HG03520 (cell line): ENCODE measurements around the gene LRRC56.

Experiments used
- ATAC-seq: cut with Tn5 transposase; IDR thresholded peaks from one replicate; pipeline ENCODE4 v1.9.1; 2021; ENCODE audit warnings: mild to moderate bottlenecking, moderate library complexity; ENCODE audit not compliant: unreplicated experiment

LRRC56 gene

DNA sequence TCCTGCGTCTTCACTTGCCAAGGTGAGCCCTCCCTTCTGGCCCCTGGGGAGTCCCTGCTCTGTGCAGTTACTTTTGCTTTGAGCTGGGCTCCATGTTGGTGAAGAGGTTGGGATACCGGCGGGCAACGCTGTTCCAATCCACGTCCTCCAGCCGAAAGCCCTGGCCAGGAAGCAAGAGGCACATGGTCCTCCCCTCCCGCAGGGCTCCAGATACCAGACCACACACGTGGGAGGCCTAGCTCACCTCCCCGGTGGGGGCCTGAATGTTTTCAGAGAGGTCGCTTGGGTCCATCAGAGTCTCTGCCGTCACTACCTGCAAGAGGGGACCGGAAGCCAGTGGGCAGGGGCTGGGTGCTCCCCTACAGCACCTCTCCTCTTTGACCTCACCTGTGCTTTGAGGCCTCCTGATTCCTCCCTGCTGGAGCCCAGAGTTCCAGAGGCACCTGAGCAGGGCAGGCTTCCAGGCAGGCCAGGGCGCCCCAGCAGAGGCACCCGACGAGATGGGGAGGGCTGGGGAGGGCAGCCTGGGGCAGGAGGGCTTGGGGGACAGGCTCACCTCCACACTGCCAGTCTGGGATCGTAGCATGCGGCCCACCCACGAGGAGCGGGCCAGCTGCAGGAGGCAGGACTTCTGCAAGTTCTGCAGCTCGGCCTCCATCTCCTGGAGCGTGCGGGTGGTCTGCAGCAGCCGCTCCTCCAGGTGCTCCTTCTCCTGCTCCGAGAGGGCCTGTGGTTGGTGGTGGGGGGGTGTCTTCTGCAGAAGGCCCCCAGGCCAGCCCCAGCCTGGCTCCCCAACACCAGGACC is 20.2 kb downstream of the LRRC56 start:
- ATAC-seq: no peak

GRCh38 chr11:558503-558902 is 21.2 kb downstream of the LRRC56 start:
- no peak for ATAC-seq

DNA sequence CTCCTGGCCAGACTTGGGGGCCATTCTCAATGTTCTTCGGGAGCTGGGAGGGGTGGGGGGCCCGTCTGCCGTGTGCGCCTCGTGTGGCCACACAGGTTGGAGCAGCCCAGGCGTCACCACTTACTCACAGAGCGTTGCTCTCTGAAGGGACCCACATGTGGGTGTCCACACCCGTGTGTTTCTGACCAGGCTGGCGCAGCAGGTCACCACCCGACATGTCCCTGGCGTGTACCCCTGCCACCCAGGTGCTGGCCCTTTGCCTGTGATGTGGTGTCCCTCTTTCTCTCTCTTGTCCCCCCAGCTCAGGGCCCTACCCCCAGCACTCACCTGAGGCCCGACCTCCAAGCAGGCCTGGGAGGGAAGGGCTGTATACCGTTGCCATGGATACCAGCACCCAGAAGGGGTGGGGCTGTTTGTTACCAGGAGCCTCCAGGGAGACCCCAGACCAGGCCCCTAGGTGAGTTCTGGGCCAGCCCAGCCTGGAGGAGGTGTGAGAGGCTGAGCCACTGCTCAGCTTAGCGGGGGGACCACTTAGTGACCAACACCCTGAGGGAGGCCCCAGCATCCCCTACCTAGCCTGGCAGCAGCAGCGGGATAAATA is 21.8 kb downstream of the LRRC56 start:
- no peak for ATAC-seq

GRCh38 chr11:559712-560304 is 22.5 kb downstream of the LRRC56 start:
- no peak for ATAC-seq

DNA sequence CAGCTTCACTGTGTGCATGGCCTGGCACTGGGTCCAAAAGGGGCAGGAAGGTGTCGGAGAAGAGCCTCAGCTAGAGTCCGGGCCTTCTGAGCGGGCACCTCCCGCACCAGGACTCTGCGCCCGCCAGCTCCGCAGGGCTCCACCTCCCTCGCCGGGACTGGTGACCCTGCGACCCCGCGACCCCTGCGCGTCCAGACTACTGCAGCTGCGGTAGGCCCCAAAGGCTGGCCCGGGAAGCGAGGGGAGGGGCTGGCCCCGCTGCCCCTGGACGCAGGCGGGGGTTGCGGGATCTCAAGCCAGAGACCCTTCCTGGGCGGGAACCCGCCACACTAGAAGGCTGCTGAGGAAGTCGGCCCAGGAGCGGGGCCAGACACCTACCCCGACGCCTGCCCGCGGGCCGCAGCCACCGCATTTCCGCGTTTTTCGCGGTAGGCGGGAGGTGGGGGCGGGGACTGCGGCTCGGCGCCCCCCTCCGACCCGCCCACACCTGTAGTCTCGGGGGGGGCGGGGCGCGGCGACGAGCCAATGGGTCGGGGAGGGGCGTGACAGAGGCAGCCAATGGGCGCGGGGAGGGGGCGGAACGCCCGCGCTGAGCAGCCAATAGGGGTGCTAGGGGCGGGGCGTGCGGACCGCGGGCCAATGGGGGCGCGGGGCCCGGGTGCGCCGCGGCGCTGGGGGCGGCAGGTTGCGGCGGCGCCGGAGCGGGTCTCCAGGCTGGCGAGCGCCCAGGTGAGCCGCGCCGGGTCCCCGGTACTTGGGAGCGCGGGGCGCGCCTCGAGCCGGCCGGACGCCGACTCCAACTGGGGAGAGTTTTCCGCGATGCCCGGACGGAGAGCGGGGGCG is 23.2 kb downstream of the LRRC56 start, which contains the start of the genes LMNTD2 and RASSF7:
Gene LMNTD2 (minus strand): TSS at position 434 of the 843 bp plus-strand sequence. CDS start 22 bp downstream, at position 412.
Gene RASSF7 (plus strand): TSS at position 666 of the 843 bp plus-strand sequence. CDS start 799 bp downstream, outside the sequence.
- peak; percentile 78 for ATAC-seq

DNA sequence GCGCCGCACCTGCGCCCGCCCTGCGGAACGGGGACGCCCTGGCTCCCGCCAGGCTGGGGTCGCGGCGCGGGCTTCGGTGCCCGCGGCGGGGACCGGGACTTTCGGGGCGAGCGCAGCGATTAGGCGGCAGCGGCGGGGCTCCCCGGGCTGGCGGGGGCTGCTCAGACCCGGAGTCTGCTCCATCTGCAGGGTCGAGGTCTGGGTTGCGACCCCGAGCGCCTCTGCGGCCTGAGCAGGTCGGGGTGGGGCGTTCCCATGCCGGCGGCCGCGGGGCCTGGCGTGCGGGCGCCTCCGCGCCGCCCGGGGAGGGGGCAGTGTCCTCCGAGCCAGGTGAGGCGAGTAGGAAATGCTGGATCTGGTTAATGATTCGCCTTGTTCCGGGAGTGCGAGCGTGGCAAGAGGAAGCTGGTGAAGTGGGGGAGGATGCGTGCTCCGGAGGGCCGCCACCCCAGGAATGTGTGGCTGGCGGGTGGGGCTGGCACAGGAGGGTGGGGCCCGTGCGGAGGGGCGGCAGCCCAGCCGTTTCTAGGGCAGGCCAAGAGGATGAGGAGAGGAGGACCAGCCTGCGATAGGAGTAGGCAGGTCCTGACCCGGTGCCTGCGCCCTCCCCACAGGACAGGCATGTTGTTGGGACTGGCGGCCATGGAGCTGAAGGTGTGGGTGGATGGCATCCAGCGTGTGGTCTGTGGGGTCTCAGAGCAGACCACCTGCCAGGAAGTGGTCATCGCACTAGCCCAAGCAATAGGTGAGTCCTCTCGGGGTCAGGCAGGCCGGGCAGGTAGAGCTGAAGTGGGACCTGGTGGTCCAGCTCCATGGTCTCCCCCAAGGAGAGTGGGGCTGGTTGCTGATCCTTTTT is 24.0 kb downstream of the LRRC56 start:
- ATAC-seq: peak; percentile 27

- no peak for ATAC-seq
These were observed 24.8 kb downstream of the LRRC56 start for GRCh38 chr11:562046-562645.

DNA sequence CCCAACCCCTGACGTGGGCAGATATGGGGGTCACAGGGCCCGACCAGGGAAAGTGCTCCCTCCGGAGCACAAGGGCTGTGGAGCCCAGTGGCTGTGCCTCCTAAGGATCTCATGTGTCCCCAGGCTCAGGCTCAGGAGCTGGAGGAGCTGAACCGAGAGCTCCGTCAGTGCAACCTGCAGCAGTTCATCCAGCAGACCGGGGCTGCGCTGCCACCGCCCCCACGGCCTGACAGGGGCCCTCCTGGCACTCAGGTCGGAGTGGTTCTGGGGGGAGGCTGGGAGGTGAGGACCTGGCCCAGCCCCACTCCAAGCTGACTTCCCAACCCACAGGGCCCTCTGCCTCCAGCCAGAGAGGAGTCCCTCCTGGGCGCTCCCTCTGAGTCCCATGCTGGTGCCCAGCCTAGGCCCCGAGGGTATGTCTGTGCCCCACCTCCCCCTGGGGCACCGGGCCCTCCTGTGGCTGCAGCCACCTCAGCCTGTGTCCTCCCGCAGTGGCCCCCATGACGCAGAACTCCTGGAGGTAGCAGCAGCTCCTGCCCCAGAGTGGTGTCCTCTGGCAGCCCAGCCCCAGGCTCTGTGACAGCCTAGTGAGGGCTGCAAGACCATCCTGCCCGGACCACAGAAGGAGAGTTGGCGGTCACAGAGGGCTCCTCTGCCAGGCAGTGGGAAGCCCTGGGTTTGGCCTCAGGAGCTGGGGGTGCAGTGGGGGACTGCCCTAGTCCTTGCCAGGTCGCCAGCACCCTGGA is 25.9 kb downstream of the LRRC56 start:
- no peak for ATAC-seq

DNA sequence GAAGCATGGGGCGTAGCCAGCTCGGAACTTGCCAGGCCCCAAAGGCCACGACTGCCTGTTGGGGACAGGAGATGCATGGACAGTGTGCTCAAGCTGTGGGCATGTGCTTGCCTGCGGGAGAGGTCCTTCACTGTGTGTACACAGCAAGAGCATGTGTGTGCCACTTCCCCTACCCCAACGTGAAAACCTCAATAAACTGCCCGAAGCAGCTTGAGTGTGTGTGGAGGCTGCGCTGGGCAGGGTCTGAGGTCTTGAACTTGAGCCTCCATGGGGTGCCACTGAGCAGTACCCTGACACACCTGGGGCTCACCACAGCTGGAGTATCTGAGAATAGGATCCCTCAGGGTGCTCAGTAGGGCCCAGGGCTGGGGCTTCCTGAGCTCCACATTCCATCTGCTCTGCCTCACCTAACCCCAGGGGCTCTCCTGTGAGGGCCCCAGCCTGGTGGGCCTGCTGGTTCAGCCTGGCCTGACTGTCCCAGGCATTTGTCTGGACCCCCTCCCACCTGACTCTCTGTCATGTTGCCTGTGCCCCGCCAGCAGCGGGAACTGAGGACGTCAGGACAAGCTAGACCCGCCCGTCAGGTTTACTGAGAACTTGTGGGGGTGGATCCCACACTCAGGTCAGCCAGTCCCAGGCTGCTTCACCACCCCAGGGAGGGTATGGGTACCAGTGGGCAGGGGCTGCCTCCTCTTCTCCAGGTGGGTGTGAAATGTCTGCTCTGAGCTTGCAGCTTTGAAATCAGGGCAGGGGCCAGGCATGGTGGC is 26.7 kb downstream of the LRRC56 start:
- ATAC-seq: no peak

DNA sequence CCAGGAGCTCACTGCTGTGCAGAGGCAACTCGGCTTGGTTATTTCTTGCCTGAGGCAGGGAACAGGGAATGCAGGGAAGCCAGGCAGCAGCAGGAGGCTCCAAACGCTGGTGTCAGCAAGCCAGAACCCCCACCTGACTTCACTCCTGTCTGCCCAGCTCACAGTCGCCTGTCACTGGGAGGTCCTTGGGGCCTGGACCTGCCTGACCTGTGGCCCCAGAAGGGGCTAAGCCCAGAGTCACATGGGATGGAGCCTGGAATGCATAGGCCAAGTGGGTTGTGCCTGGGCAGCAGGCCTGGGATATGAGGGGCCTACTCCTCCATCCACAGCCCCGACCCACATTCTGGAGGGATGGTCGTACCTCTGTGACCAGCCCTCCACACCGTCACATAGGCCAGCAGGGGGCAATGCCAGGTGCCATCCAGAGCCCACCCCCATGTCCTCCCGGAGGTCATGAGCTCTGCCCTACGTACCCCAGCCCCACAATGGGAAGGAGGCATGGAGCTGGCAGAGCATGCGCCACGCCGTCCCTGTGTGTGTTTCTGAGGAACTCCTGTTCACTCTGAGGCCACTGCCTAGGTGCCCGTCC is 28.7 kb downstream of the LRRC56 start:
- ATAC-seq: no peak

GRCh38 chr11:567011-567628 is 29.8 kb downstream of the LRRC56 start:
- ATAC-seq: no peak

- no peak for ATAC-seq
These were observed 30.4 kb downstream of the LRRC56 start for GRCh38 chr11:567629-568292.

DNA sequence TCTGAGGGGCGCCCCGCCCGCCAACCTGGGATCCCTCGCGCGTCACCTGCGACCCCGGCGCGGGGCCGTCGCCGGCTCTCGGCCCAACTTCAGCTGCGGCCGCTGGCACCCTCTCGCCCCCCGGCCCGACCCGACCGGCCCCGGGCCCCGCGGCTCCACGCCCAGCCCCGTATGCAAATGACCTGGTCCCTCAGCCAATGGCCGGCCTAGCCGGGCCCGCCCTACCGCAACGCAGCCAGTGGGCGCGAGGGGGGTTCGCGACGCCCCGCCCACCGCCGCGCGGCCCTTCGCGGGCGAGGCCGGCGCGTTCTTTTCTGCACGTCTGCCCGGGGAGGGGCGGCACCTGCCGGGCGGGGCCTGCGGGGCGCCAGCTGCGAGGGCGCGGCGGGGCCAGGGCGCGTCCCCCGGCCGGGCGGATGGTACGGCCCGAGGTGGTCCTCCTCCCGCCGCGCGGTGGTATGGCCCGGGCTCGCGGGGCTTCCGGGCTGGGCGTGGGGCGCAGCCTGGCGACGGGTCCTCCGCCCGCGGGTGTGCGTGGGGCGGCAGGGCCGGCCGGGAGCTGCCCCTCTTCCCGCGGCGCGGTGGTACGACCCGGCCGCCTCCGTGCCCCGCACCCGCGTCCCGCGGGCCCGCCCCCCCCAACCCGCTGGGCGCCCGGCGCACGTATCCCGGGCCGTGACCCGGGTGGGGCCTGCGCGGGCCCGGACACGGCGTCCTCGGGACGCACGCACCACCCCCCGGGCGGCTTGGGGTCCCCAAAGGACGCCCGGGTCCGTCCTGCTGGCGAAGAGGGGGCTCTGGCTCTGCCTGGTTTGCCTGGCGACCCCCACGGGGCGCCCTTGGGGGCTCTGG is 31.2 kb downstream of the LRRC56 start:
- ATAC-seq: peak; percentile 83

DNA sequence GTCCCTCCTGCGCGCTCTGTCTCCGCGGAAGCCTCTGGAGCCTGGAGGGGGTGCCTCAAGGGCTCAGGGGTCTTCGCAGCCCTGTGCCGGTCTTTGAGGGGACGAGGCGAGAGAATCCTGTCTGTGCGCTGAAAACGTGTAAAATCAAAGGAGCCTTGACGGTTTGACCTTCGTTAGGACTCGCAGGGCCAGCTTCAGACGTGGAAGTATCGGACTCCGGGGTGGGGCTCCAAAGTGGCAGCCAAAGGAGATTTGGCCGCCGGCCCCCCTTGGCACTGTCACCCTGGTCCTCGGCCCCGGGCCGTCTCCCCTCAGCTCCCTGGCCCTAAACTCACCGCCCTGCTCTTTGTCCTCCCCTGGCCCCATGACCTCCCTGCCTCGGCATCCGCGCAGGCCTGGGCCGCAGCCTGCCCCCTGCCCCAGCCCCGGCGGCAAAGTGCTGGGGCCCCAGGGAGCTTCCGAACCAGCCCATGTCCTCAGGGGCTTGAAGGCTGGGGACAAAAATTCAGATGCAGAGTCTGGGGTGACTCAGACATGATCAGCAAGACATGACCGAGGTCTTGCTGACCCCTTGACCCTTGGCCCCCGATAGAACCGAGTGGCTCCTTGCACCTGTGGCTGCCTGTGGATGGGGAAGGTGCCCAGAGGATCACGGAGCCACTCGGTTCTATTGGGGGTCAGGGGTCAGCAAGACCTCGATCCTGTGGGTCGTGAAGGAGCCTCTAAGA is 32.0 kb downstream of the LRRC56 start:
- no peak for ATAC-seq

DNA sequence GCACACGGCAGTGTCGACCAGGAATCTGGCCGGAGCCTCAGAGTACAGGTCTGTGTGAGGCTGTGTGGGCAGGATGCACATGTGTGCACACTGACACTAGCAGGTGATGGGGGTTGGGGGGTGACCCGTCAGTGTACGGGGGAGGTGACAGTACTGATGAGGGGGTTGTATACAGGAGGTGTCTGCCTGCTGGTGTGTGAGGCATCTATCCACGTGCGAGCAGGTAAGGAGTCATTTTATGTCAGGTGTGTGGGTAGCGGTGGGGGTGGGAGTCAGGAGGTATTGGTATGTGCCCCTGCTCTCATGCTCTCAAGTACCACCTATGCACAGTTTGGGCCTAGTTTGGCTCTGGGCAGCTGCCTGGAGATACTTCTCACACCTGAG is 34.5 kb downstream of the LRRC56 start:
- ATAC-seq: no peak
